ENCODE measurements around the gene TNIK. TPM values are rescaled to one million over a fixed set of nuclear protein-coding genes. Genes with fewer than 3 reads are reported as not detected.

Gene TNIK
- polyA plus RNA-seq (2012; ENCODE audit: insufficient read length, low read depth), result 19.6 TPM

DNA sequence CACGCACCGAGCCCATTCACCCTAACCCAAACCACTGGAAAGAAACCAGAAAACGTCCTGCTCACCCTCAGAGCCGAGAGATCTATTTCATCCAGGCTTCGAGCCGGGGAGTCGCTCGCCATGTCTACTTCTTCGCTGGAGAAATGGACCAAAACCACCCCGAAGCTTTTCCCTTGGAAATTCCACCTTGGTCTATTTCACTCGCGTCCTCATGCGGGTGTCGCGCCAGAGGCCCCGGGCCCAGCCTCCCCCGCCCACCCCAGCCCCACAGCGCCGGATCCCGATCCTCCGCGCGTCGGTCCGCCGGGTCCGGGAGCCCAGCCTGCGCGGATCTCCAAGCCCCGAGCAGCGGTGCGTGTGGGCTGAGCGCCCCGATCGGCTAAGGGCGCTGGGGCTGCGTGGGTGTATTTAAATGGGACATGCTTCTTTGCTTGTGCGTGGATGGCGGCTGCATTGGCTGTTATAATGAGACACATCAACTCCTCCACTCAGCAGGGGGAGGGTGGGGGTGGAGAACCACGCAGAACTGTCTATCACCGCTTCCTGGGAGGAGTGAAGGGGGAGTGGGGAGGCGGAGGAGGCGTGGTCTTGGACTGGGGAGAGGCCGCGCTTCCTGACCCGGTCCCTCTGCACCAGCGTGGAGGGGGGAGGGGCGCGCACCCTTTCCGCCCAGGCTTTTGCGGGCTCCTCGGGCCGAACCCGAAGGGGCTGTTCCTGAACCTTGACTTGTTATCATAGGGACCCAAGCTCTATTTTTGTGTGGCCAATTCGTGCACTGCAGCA, at the start of gene TNIK:
Gene TNIK, minus strand, starts transcription at position 464 of the 783 bp plus-strand sequence. Its CDS starts 342 bp downstream, at position 122.
- TF ChIP-seq FOXP2 (optimal IDR thresholded peaks at IDR 0.05; ENCODE audit: borderline replicate concordance, extremely low read depth, extremely low read length, insufficient read depth) (peak; percentile 10), SIN3A (IDR thresholded peaks at IDR 0.05; ENCODE audit: borderline replicate concordance, insufficient read depth, low read length) (no peak), TAF1 (IDR thresholded peaks at IDR 0.05; ENCODE audit: borderline replicate concordance, insufficient read depth, low read length) (peak; percentile 66; the same call in 1 of the 2 replicates), REST (IDR thresholded peaks at IDR 0.05; ENCODE audit: insufficient read depth in 1 of 2, low read depth in 2 of 2, low read length in 2 of 2) (no peak), POLR2AphosphoS5 (IDR thresholded peaks at IDR 0.05; ENCODE audit: low read depth, low read length) (no peak)

DNA sequence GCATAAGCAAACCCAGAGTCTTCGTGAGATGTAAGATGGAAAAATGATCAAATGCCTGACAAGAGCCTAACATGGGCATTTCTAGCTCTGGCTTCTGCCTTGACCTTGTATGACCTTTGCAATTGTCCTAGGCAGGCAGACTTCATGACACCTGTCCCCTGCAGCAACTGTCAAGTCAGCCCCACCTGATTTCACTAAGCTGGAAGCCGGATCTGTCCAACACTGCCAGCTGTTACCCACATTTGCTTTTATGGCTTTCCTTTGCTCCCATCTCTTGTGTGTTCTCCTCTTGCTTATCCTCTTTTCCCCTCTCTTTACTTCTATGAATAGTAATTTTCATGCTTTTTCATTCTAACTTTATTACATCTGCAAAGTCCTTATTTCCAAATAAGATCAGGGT, 48.5 kb upstream of the TNIK start:
- no peak for TF ChIP-seq POLR2AphosphoS5 (IDR thresholded peaks at IDR 0.05; ENCODE audit: low read depth, low read length)
- no peak for TF ChIP-seq TAF1 (IDR thresholded peaks at IDR 0.05; ENCODE audit: borderline replicate concordance, insufficient read depth, low read length)
- no peak for TF ChIP-seq FOXP2 (optimal IDR thresholded peaks at IDR 0.05; ENCODE audit: borderline replicate concordance, extremely low read depth, extremely low read length, insufficient read depth)
- TF ChIP-seq SIN3A (IDR thresholded peaks at IDR 0.05; ENCODE audit: borderline replicate concordance, insufficient read depth, low read length), result no peak
- TF ChIP-seq REST (IDR thresholded peaks at IDR 0.05; ENCODE audit: insufficient read depth in 1 of 2, low read depth in 2 of 2, low read length in 2 of 2), result no peak

DNA sequence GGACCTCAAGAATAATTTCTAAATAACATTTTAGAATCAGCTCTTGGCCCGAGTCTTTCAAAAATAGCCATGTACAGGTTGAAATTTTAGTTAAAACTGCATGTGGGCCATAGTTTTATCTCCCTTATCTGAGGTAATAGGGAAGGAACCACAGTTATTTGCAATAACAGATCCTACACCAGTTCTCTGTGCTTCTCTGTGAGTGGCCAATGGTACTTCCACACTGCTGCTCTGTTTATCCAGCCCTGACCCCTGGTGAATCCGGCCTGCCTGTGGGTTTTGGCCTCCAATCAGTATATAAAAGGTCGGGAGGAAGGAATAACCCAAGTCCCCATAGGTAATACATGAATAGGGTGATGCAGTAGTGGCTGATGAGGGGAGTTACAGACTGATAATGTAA, 48.0 kb upstream of the TNIK start:
- TF ChIP-seq POLR2AphosphoS5 (IDR thresholded peaks at IDR 0.05; ENCODE audit: low read depth, low read length) (no peak), SIN3A (IDR thresholded peaks at IDR 0.05; ENCODE audit: borderline replicate concordance, insufficient read depth, low read length) (no peak), TAF1 (IDR thresholded peaks at IDR 0.05; ENCODE audit: borderline replicate concordance, insufficient read depth, low read length) (no peak), REST (IDR thresholded peaks at IDR 0.05; ENCODE audit: insufficient read depth in 1 of 2, low read depth in 2 of 2, low read length in 2 of 2) (no peak), FOXP2 (optimal IDR thresholded peaks at IDR 0.05; ENCODE audit: borderline replicate concordance, extremely low read depth, extremely low read length, insufficient read depth) (no peak)

GRCh38 chr3:171506743-171507319, 46.6 kb upstream of the TNIK start:
- TF ChIP-seq REST (IDR thresholded peaks at IDR 0.05; ENCODE audit: insufficient read depth in 1 of 2, low read depth in 2 of 2, low read length in 2 of 2) (no peak), SIN3A (IDR thresholded peaks at IDR 0.05; ENCODE audit: borderline replicate concordance, insufficient read depth, low read length) (no peak), FOXP2 (optimal IDR thresholded peaks at IDR 0.05; ENCODE audit: borderline replicate concordance, extremely low read depth, extremely low read length, insufficient read depth) (no peak), POLR2AphosphoS5 (IDR thresholded peaks at IDR 0.05; ENCODE audit: low read depth, low read length) (no peak), TAF1 (IDR thresholded peaks at IDR 0.05; ENCODE audit: borderline replicate concordance, insufficient read depth, low read length) (no peak)

Data from PFSK-1 (cell line).